KOPT-K1 (cell line): Measurements from ENCODE around the gene ANGPTL4.
"Not testable (repeated sequence)": the region's sequence is repeated elsewhere in the genome, so short reads cannot be mapped to it uniquely, and the experiment has no call there.

ENCODE experiments used
- H3K27ac ChIP-seq: fragments of 200-600 bp; sonication (generic); 2 replicates; pipeline ENCODE4 v1.5.1; 2016; ENCODE audit warnings: antibody characterized with exemption, mild to moderate bottlenecking, low read depth, low read length; ENCODE audit not compliant: poor library complexity, severe bottlenecking
- H3K36me3 ChIP-seq: fragments of 200-600 bp; sonication (generic); 2 replicates; pipeline ENCODE4 v1.5.1; 2017; ENCODE audit warnings: antibody characterized with exemption, mild to moderate bottlenecking, low read length, moderate library complexity; ENCODE audit not compliant: insufficient read depth
- H3K9me3 ChIP-seq: fragments of 200-600 bp; sonication (generic); 2 replicates; pipeline ENCODE4 v1.5.1; 2017; ENCODE audit warnings: antibody characterized with exemption, low read length, mild to moderate bottlenecking; ENCODE audit not compliant: insufficient read depth, poor library complexity, severe bottlenecking

ANGPTL4 gene

GRCh38 chr19:8342684-8343482 lies 21.1 kb upstream of the ANGPTL4 start, which contains the start of gene KANK3:
Gene KANK3 (minus strand): TSS chr19:8343262. CDS start chr19:8337828, 5,434 bp downstream.
- Histone ChIP-seq H3K27ac (no peak within 1 kb of the TSS), H3K9me3 (no peaks in the 10 kb centered on the region)

GRCh38 chr19:8343483-8343844 lies 20.5 kb upstream of the ANGPTL4 start:
- no peaks in the 10 kb centered on the region for H3K36me3 ChIP-seq
- no peak overlapping the region for H3K27ac ChIP-seq
- H3K9me3 ChIP-seq: no peaks in the 10 kb centered on the region

More at GRCh38 chr19:8342684-8343482, 21.1 kb upstream of the ANGPTL4 start, which contains the start of gene KANK3:
- no peaks in the 10 kb centered on the region for H3K36me3 ChIP-seq

GRCh38 chr19:8349629-8350372 lies 14.2 kb upstream of the ANGPTL4 start:
- H3K9me3 ChIP-seq, H3K36me3 ChIP-seq, H3K27ac ChIP-seq: not testable (repeated sequence)

- Histone ChIP-seq H3K27ac (no peak overlapping the region), H3K36me3 (no peaks in the 10 kb centered on the region), H3K9me3 (no peaks in the 10 kb centered on the region)
Observed at GRCh38 chr19:8352134-8352827, 11.7 kb upstream of the ANGPTL4 start.

GRCh38 chr19:8352845-8353244 lies 11.1 kb upstream of the ANGPTL4 start:
- H3K9me3 ChIP-seq, H3K27ac ChIP-seq, H3K36me3 ChIP-seq: not testable (repeated sequence)

GRCh38 chr19:8355631-8356402 lies 8.1 kb upstream of the ANGPTL4 start:
- H3K9me3 ChIP-seq: no peaks in the 10 kb centered on the region
- H3K27ac ChIP-seq: no peak overlapping the region
- H3K36me3 ChIP-seq: no peaks in the 10 kb centered on the region

- no peaks in the 10 kb centered on the region for H3K36me3 ChIP-seq
- H3K9me3 ChIP-seq: no peaks in the 10 kb centered on the region
- H3K27ac ChIP-seq: no peak overlapping the region
Observed at GRCh38 chr19:8357007-8357521, 6.9 kb upstream of the ANGPTL4 start.

GRCh38 chr19:8358948-8359347 lies 5.0 kb upstream of the ANGPTL4 start:
- no peak overlapping the region for H3K27ac ChIP-seq
- no peaks in the 10 kb centered on the region for H3K9me3 ChIP-seq
- no peaks in the 10 kb centered on the region for H3K36me3 ChIP-seq

- H3K9me3 ChIP-seq: no peaks in the 10 kb centered on the region
- H3K36me3 ChIP-seq: no peaks in the 10 kb centered on the region
- no peak overlapping the region for H3K27ac ChIP-seq
Observed at GRCh38 chr19:8360196-8360595, 3.8 kb upstream of the ANGPTL4 start.

- Histone ChIP-seq H3K36me3 (no peaks in the 10 kb centered on the region), H3K27ac (no peak overlapping the region), H3K9me3 (no peaks in the 10 kb centered on the region)
Observed at GRCh38 chr19:8361921-8362793, 1.8 kb upstream of the ANGPTL4 start.

GRCh38 chr19:8366121-8366581 lies 2.2 kb downstream of the ANGPTL4 start:
- H3K27ac ChIP-seq: no peak overlapping the region
- no peaks in the 10 kb centered on the region for H3K9me3 ChIP-seq
- no peaks in the 10 kb centered on the region for H3K36me3 ChIP-seq

- no peak overlapping the region for H3K27ac ChIP-seq
- H3K9me3 ChIP-seq: no peaks in the 10 kb centered on the region
- H3K36me3 ChIP-seq: no peaks in the 10 kb centered on the region
Observed at GRCh38 chr19:8366961-8367326, 3.0 kb downstream of the ANGPTL4 start.

GRCh38 chr19:8367327-8368001 lies 3.5 kb downstream of the ANGPTL4 start:
- H3K9me3 ChIP-seq: no peaks in the 10 kb centered on the region
- no peak overlapping the region for H3K27ac ChIP-seq
- H3K36me3 ChIP-seq: no peaks in the 10 kb centered on the region
